K562 treated with DMSO at 1 percent for 48 hours (cell line): ENCODE results near the gene ST6GALNAC3. TPM values are rescaled to one million over a fixed set of nuclear protein-coding genes. Genes with fewer than 3 reads are reported as not detected.

Experiments used
- total RNA-seq: library from RNA; unstranded; fragments of 300-600 nt; gene quantifications from 2 replicates; pipeline ENCODE4 v1.2.3, GENCODE V29; 2022; ENCODE audit warnings: low replicate concordance; ENCODE audit errors: extremely low read depth

Gene ST6GALNAC3
- total RNA-seq, result not detected in 2 replicates

GRCh38 chr1:76074321-76075187 is at the start of gene ST6GALNAC3:
Gene ST6GALNAC3 (plus strand): TSS chr1:76074746.

Other genes with a start within 250 kb of the ST6GALNAC3 start
- gene ASB17, start 142.3 kb upstream of the ST6GALNAC3 start, total RNA-seq, result not detected in 2 replicates